Endothelial cell of umbilical vein (primary cell): Measurements from ENCODE around the gene PRR19. TPM values are rescaled to one million over a fixed set of nuclear protein-coding genes. Genes with fewer than 3 reads are reported as not detected.

Experiments
- BruUV-seq: library from RNA; stranded (reverse); fragments of 400-500 nt; replicated peaks from 2 replicates; lab custom pipeline; 2021; lab: Mats Ljungman, UMichigan
- CTCF ChIA-PET: fragments of 300-600, 350-600 bp; sonication (Branson Sonifier 250); formaldehyde crosslinking; loops from one replicate; lab custom pipeline; 2021; ENCODE audit warnings: antibody characterized with exemption, inconsistent platforms; lab: Charles Lee
- POLR2A ChIA-PET: fragments of 300-600, 350-600 bp; sonication (Branson Sonifier 250); formaldehyde crosslinking; loops from one replicate; lab custom pipeline; 2021; ENCODE audit warnings: antibody characterized with exemption, inconsistent platforms; lab: Charles Lee
- DNase-seq: peaks from one replicate; pipeline ENCODE4 v3.0.0-alpha.2; 2011; ENCODE audit warnings: low read depth, low spot score
- FAIRE-seq: peaks from 2 replicates; lab custom pipeline; 2011; peaks lifted over from hg19 to GRCh38; lab: Jason Lieb, UNC
- H2AFZ ChIP-seq: 2 replicates; pipeline ENCODE4 v1.6.0; 2012; ENCODE audit warnings: low read depth, low read length, control low read depth, inconsistent platforms
- H3K27ac ChIP-seq: 2 replicates; pipeline ENCODE4 v1.5.1; 2011; ENCODE audit warnings: low read depth, mild to moderate bottlenecking, control low read depth, low read length, moderate library complexity; ENCODE audit not compliant: insufficient read depth
- H3K27me3 ChIP-seq, 2 experiments: 2 replicates each; pipeline versions ENCODE4 v1.6.0 to v1.6.1; 2011; ENCODE audit warnings: low read length in 2 of 2, mixed read lengths in 1 of 2; ENCODE audit not compliant: control insufficient read depth in 2 of 2, insufficient read depth in 2 of 2
- H3K36me3 ChIP-seq, 2 experiments: 2 replicates in 1 of 2; 3 replicates in 1 of 2; pipeline ENCODE4 v1.5.1; 2011; ENCODE audit warnings: low read length in 2 of 2, mild to moderate bottlenecking in 1 of 2, moderate library complexity in 1 of 2; ENCODE audit not compliant: control insufficient read depth in 2 of 2, insufficient read depth in 2 of 2; ENCODE audit errors: extremely low read depth in 1 of 2
- H3K4me1 ChIP-seq: 3 replicates; pipeline ENCODE4 v1.5.1; 2011; ENCODE audit warnings: mild to moderate bottlenecking, low read length; ENCODE audit not compliant: control insufficient read depth, insufficient read depth; ENCODE audit errors: extremely low read depth
- H3K4me2 ChIP-seq: 2 replicates; pipeline ENCODE4 v1.6.1; 2011; ENCODE audit warnings: low read length, control low read depth, mixed read lengths; ENCODE audit not compliant: insufficient read depth
- H3K4me3 ChIP-seq, 3 experiments: fragments of 200-600 bp in 1 of 3; sonication (generic), shearing (Covaris generic) in 1 of 3; replicated peaks in 1 of 3; 2 replicates each; pipeline ENCODE4 v1.5.1; 2011 to 2016; ENCODE audit warnings: control low read depth in 3 of 3, low read length in 3 of 3, mild to moderate bottlenecking in 2 of 3, inconsistent platforms in 1 of 3, low read depth in 1 of 3, moderate library complexity in 1 of 3; ENCODE audit not compliant: insufficient read depth in 1 of 3
- H3K79me2 ChIP-seq: 2 replicates; pipeline ENCODE4 v1.6.0; 2012; ENCODE audit warnings: low read length, inconsistent platforms; ENCODE audit not compliant: control insufficient read depth, insufficient read depth
- H3K9ac ChIP-seq: replicated peaks from 2 replicates; pipeline ENCODE3; 2011; ENCODE audit warnings: low read length, control low read depth; ENCODE audit not compliant: insufficient read depth; ENCODE audit errors: extremely low read depth
- H3K9me1 ChIP-seq: replicated peaks from 3 replicates; pipeline ENCODE4 v1.6.0; 2011; ENCODE audit warnings: mild to moderate bottlenecking, low read length; ENCODE audit not compliant: control insufficient read depth, insufficient read depth; ENCODE audit errors: extremely low read depth
- H3K9me3 ChIP-seq: replicated peaks from 2 replicates; pipeline ENCODE4 v1.5.1; 2012; ENCODE audit warnings: low read length, inconsistent platforms; ENCODE audit not compliant: control insufficient read depth, insufficient read depth
- H4K20me1 ChIP-seq: replicated peaks from 2 replicates; pipeline ENCODE3; 2011; ENCODE audit warnings: mild to moderate bottlenecking, low read length; ENCODE audit not compliant: control insufficient read depth, insufficient read depth; ENCODE audit errors: extremely low read depth
- EZH2 ChIP-seq: IDR thresholded peaks from 2 replicates; pipeline ENCODE4 v1.6.1; 2012; ENCODE audit warnings: borderline replicate concordance, low read depth, mild to moderate bottlenecking, moderate library complexity, low read length, inconsistent platforms; ENCODE audit not compliant: severe bottlenecking
- FOS ChIP-seq: IDR thresholded peaks from 2 replicates; pipeline ENCODE4 v1.6.1; 2011; ENCODE audit warnings: mild to moderate bottlenecking, low read length, moderate library complexity, borderline replicate concordance; ENCODE audit not compliant: insufficient read depth
- GATA2 ChIP-seq: IDR thresholded peaks from 2 replicates; pipeline ENCODE4 v1.7.0; 2011; ENCODE audit warnings: low read depth, mild to moderate bottlenecking, moderate library complexity, mixed read lengths, low read length; ENCODE audit not compliant: insufficient read length, insufficient read depth
- JUN ChIP-seq: IDR thresholded peaks from 2 replicates; pipeline ENCODE4 v1.6.1; 2011; ENCODE audit warnings: borderline replicate concordance, low read depth; ENCODE audit not compliant: insufficient read length, insufficient read depth
- MYC ChIP-seq: IDR thresholded peaks from one replicate; pipeline ENCODE4 v1.6.1; 2011; ENCODE audit warnings: mild to moderate bottlenecking, low read depth, low read length
- POLR2A ChIP-seq: IDR thresholded peaks from 2 replicates; pipeline ENCODE4 v1.6.1; 2012; ENCODE audit warnings: low read depth, mild to moderate bottlenecking, control low read depth, low read length
- POLR2AphosphoS5 ChIP-seq: IDR thresholded peaks from 2 replicates; pipeline ENCODE4 v1.6.1; 2012; ENCODE audit warnings: low read depth, mild to moderate bottlenecking, control low read depth, low read length, moderate library complexity; ENCODE audit not compliant: insufficient read depth
- dilution Hi-C: fragments of 300-500 bp; cut with MboI; formaldehyde crosslinking; loops from one replicate; pipeline ENCODE4 v1.15.0; 2019; ENCODE audit warnings: low sequenced_read_pairs; ENCODE audit not compliant: extremely low pct_ligation_motif_present
- intact Hi-C: fragments of 100-400 bp; cut with micrococcal nuclease; formaldehyde crosslinking; loops from one replicate; pipeline ENCODE4 v1.10.0; 2022
- polyA plus RNA-seq, 4 experiments: library from polyadenylated mRNA; depleted of rRNA in 3 of 4; stranded (reverse) in 3 of 4; unstranded in 1 of 4; fragments of >200 nt; gene quantifications; 2 replicates each; pipeline versions ENCODE4 v1.2.1 to v1.2.3, GENCODE V29; 2011 to 2012; ENCODE audit warnings: missing spikeins in 1 of 4
- total RNA-seq: library from RNA; stranded (reverse); gene quantifications from 2 replicates; pipeline ENCODE4 v1.2.3, GENCODE V29; 2021
- TF ChIP-seq, protein P1 (sequence below), 2 donors: IDR thresholded peaks; 1 replicate in 1 of 2; 2 replicates in 1 of 2; pipeline ENCODE4 v1.5.1; 2011; ENCODE audit warnings: low read length in 2 of 2, mild to moderate bottlenecking in 2 of 2, moderate library complexity in 2 of 2, control low read depth in 1 of 2, inconsistent platforms in 1 of 2, low read depth in 1 of 2; ENCODE audit not compliant: insufficient read depth in 1 of 2; ENCODE audit errors: extremely low read depth in 1 of 2
- TF ChIP-seq, protein P2 (sequence below): IDR thresholded peaks from 2 replicates; pipeline ENCODE4 v1.6.1; 2011; ENCODE audit not compliant: insufficient read depth, insufficient read length

The PRR19 gene
- total and polyA plus RNA-seq, 2 donors (not counting 3 experiments of a cell fraction or from before 2014, with no cell fraction given): 1.0 to 1.4 TPM

DNA sequence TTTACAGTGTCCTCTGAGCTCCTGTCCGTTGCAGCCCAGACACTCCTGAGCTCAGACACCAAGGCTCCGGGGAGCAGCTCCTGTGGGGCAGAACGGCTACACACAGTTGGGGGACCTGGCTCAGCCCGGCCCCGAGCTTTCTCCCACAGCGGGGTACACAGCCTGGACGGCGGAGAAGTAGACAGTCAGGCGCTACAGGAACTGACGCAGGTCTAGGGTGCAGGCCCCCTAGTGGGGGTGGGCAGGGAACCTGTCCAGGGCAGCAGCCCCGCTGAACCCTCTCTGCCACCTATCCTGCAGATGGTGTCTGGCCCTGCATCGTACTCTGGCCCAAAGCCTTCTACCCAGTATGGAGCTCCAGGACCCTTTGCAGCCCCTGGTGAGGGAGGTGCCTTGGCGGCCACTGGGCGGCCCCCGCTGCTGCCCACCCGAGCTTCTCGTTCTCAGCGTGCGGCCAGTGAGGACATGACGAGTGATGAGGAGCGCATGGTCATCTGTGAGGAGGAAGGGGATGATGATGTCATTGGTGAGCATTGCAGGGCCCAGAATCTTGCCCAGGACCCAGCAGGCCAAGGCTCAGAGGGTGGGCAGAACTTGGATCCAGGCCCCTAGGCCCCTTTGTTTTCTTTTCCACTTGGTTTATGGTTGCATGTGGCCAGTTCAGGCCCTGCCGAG lies 12.9 kb upstream of the PRR19 start:
- Histone ChIP-seq H3K9ac (no peak overlapping the region), H3K27me3 (no peaks in the 10 kb centered on the region), H4K20me1 (no peaks in the 10 kb centered on the region), H3K4me2 (no peak overlapping the region), H3K79me2 (peaks cover 17% of the 10 kb centered on the region), H3K4me3 (no peak overlapping the region), H3K9me3 (no peaks in the 10 kb centered on the region), H3K36me3 (peaks cover 14 to 66% of the 10 kb centered on the region in 2 experiments), H3K9me1 (no peaks in the 10 kb centered on the region), H3K27ac (no peak overlapping the region), H3K4me1 (peaks cover 17% of the 10 kb centered on the region), H2AFZ (no peak overlapping the region)
- no peak for DNase-seq
- POLR2A ChIA-PET: no interaction called here
- intact Hi-C loops: no loop called here
- CTCF ChIA-PET: interaction anchor here (0.9 to 1.9 kb wide), 2 partner anchors 10 to 43 kb away, joined by 4 to 8 read pairs; no protein-coding TSS in a partner anchor
- dilution Hi-C loops: no loop called here
- BruUV-seq: no TSS peak
- FAIRE-seq: no peak
- no peak for TF ChIP-seq MYC
- TF ChIP-seq JUN: no peak
- TF ChIP-seq, protein P1, sequence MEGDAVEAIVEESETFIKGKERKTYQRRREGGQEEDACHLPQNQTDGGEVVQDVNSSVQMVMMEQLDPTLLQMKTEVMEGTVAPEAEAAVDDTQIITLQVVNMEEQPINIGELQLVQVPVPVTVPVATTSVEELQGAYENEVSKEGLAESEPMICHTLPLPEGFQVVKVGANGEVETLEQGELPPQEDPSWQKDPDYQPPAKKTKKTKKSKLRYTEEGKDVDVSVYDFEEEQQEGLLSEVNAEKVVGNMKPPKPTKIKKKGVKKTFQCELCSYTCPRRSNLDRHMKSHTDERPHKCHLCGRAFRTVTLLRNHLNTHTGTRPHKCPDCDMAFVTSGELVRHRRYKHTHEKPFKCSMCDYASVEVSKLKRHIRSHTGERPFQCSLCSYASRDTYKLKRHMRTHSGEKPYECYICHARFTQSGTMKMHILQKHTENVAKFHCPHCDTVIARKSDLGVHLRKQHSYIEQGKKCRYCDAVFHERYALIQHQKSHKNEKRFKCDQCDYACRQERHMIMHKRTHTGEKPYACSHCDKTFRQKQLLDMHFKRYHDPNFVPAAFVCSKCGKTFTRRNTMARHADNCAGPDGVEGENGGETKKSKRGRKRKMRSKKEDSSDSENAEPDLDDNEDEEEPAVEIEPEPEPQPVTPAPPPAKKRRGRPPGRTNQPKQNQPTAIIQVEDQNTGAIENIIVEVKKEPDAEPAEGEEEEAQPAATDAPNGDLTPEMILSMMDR (IDR thresholded peaks at IDR 0.05; ENCODE audit: extremely low read depth in 1 of 2, insufficient read depth in 1 of 2, low read depth in 1 of 2, low read length in 2 of 2): no peak
- no peak for TF ChIP-seq GATA2
- no peak for TF ChIP-seq POLR2A
- TF ChIP-seq FOS: no peak
- no peak for TF ChIP-seq EZH2
- TF ChIP-seq POLR2AphosphoS5: no peak
- TF ChIP-seq, protein P2, sequence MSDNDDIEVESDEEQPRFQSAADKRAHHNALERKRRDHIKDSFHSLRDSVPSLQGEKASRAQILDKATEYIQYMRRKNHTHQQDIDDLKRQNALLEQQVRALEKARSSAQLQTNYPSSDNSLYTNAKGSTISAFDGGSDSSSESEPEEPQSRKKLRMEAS: no peak
